ENCODE data around the gene GPC6.
"Not testable (repeated sequence)": the region's sequence is repeated elsewhere in the genome, so short reads cannot be mapped to it uniquely, and the experiment has no call there.

GPC6 gene

GRCh38 chr13:94204946-94205345, 978.3 kb downstream of the GPC6 start:
- DNase-seq (ENCODE audit: low read depth in 2 of 2) = no peak

DNA sequence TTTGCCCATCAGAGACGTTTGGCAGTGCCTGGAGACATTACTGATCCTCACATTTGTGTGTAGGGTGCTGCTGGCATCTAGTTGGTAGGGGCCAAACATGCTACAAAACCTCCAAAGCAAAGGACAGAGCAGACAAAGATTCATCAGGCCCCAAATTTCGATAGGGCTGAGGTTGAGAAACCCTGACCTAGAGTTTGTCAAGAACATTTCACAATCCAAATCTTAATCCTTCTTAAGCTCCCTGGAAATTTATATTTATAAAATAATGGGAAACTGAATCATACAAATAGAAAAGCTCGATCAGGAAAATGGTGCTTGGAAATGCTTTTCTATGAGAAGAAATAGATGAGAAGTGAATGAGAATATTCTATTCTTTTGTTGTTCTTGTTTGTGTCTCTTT, 979.3 kb downstream of the GPC6 start:
- no peak for DNase-seq (ENCODE audit: low read depth in 2 of 2)

DNA sequence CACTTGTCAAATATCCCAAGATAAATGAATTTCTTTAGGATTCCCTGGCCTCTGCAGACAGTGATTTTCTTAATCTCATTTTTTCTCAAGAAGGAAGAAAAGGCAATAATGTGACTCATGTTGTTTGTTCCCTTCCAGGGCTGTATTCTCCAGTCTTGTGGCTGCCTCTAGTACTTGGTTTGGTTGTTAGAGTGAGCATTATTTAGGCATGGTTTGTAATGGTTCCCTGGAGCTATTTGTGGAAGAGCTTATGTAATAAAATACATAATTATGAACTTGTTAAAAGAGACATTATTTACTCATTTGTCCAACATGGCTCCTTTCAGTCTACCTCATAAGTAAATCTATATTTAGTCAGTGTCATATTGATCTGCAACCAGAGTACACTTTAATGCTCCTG, 982.5 kb downstream of the GPC6 start:
- DNase-seq (ENCODE audit: low read depth in 2 of 2) = no peak

- not testable (repeated sequence) for DNase-seq (ENCODE audit: low read depth in 2 of 2)
Observed at GRCh38 chr13:94209913-94210312, 983.3 kb downstream of the GPC6 start.

GRCh38 chr13:94210816-94211215, 984.2 kb downstream of the GPC6 start:
- no peak for DNase-seq (ENCODE audit: low read depth in 2 of 2)

DNA sequence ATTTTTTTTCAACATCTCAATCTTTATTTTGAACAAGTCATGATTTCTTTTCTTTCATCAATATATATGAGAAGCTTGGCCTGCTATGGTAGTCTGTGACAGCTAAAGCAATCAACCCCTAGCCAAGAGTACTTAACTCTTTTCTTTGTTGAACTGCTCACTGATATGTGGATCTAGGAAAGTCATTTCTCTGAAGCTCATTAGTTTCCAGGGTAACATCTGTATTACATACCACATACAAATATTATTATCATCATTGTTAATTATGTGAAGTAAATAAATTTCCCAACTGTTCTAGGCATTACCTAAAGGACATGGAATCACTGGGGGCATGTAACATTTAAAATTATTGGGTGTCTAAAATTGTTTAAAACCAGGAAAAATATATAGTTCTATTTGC, 985.6 kb downstream of the GPC6 start:
- DNase-seq (ENCODE audit: low read depth in 2 of 2) = no peak

GRCh38 chr13:94214121-94214520, 987.5 kb downstream of the GPC6 start:
- no peak for DNase-seq (ENCODE audit: low read depth in 2 of 2)

DNA sequence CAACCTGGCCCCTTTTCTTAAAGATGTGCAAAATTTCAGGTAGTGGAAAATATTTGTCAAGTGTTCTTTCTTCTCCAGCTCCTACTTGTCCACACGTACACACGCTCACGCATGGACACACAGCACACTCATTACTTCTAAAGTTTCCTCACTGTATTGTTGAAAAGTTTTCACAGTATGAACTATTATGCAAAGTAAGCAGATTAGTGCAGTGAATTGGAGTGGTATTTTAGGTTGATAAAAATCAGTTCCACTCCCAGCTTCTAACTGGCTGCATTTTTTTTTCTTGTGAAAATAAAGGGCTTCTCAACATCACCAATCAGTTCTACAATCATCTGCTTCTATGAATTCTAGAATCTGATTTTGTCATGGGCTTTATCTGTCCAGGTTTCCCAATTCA, 988.4 kb downstream of the GPC6 start:
- no peak for DNase-seq (ENCODE audit: low read depth in 2 of 2)

GRCh38 chr13:94216476-94216875, 989.9 kb downstream of the GPC6 start:
- no peak for DNase-seq (ENCODE audit: low read depth in 2 of 2)

GRCh38 chr13:94217370-94217769, 990.8 kb downstream of the GPC6 start:
- no peak for DNase-seq (ENCODE audit: low read depth in 2 of 2)

DNA sequence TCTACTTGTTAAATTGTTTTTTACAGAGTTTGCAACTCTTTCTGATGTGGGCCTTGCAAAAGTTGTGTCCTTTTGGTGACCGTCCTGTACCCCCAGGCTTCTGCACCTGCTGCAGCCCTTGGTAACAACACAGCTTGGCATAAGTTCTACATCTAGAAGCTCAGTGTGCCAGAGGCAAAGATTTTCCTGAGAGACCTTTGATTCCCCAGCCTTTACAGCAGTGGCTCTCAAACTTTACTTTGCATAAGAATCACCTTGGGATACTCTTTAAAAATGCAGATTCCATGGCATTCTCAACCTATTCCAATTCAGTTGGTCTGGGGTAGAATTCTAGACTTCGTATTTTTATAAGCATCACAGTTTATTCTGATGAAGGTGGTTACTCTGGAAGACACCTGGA, 991.9 kb downstream of the GPC6 start:
- DNase-seq (ENCODE audit: low read depth in 2 of 2) = no peak

DNA sequence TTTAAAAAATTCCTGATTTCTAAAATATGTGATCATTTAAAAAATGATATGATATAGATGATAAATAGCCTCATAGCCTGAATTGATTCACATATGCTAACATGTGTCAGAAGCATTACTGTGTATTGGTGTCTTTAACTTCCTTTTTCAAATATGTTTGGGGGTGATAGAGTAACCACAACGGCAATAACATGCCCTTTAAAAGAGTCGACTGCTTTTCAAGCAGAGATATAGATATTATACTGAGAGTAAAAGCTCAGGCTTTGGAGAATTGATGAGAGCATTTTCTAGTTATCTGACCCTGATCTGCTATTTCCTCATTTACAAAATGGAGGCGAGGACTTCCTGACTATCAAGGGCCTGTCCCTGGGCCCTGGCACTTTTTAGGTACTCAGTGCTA, 992.3 kb downstream of the GPC6 start:
- no peak for DNase-seq (ENCODE audit: low read depth in 2 of 2)

GRCh38 chr13:94224670-94225069, 998.1 kb downstream of the GPC6 start:
- DNase-seq (ENCODE audit: low read depth in 2 of 2) = no peak

- DNase-seq (ENCODE audit: low read depth in 2 of 2) = no peak
Observed at GRCh38 chr13:94227255-94227879, 1000.8 kb downstream of the GPC6 start.

- no peak for DNase-seq (ENCODE audit: low read depth in 2 of 2)
Observed at GRCh38 chr13:94228763-94229162, 1002.2 kb downstream of the GPC6 start.

DNA sequence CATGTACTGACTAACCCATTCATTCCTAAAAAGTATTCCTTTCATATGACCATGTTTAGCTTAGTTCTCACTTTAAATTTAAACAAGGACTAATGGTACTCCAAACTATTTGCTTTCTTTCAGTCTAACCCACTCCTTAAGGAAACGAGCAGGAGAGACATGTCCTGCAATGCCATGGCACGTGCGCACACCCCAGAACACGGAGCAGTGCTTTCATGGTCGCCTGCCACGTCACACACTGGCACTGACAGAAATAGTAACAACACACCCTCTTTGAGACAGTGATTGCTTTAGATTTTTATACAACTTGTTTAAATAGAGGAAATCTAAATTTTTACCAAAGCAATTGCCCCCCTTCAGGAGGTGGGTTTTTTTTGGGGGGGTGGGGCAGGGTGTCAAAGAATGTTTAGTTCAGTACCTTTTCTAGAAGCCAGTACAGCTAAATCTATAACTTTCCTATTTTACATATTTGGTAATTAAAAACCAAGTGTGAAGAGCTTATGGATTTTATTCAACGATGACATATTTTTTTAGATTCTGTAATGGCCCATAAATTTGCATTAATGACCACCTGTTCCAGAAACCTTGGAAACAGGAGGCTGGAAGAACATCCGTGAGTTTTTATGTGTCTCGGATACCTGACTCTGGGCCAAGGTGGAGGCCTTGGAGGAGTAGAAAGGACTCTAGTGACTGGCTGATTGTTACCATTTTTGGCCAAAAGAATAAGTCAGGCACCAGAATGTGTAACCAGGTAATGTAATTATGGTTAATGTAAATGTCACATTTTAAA, 1005.7 kb downstream of the GPC6 start:
- DNase-seq (ENCODE audit: low read depth in 2 of 2) = no peak

DNA sequence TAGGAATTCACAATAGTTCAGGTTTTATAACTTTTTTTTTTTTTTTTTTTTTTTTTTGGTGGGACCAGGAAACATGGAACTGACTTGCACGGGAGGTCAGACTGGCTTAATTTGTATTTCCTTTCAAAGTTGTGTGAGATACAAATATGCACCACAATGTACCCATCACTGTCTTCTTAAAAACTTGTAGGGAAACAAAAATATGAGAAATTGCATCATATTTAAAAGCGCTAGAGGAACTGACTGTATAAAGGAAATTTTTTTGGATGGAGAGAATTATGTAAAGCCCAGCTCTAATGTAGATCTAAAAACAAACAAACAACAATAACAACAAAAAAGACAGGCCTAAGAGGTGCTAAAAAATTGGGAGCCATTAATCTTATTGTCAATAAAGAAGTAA, 1006.3 kb downstream of the GPC6 start:
- no peak for DNase-seq (ENCODE audit: low read depth in 2 of 2)

DNA sequence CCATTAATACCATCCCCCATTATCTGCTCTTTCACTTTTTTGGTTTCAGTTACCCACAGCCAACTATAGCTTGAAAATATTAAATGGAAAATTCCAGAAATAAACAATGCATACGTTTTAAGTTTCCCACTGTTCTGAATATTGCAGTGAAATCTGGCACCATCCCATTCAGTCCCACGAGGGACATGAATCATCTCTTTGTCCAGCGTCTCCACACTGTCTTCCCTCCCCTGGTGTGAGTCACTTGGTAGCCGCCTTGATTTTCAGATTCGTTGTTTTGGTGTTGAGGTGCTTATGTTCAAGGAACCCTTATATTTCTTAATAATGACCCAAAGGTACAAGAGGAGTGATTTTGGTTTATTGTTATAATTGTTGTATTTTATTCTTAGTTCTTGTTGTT, 1006.8 kb downstream of the GPC6 start:
- no peak for DNase-seq (ENCODE audit: low read depth in 2 of 2)

- DNase-seq (ENCODE audit: low read depth in 2 of 2) = no peak
Observed at GRCh38 chr13:94233837-94234236, 1007.2 kb downstream of the GPC6 start.

DNA sequence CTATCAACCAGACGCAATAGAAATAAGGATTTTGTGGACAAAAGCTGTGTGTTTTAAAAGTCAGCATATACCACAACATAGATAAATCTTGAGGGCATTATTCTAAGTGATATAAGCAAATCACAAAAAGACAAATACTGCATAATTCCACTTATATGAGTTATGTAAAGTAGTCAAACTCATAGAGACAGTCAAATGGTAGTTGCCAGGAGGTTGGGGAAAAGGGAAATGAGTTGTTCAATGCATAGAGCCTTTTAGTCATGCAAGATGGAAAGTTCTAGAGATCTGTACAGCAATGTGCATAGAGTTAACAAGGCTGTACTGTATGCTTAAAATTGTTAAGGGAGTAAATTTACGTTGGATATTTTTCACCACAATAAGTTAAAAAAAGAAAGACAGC, 1008.1 kb downstream of the GPC6 start:
- no peak for DNase-seq (ENCODE audit: low read depth in 2 of 2)

DNA sequence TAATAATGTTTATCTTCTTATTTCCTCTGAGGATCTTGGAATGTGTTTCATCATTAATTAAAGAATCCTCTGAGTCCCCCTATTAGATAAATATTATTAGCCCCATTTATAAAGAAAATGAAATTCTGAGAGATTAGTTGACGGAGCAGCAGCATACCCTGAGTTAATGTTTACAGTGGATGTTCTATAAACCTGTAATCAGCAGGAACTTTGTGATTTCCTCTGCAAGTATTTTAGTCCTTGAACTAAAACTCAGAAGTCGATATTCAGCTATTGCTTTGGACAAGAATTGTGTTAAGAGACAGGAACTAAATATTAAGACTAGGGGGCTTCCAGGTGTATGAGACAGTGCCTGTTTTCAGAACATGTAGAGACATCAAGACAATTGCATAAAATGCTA, 1009.5 kb downstream of the GPC6 start:
- DNase-seq (ENCODE audit: low read depth in 2 of 2) = no peak

- DNase-seq (ENCODE audit: low read depth in 2 of 2) = no peak
Observed at GRCh38 chr13:94236872-94237271, 1010.3 kb downstream of the GPC6 start.

DNA sequence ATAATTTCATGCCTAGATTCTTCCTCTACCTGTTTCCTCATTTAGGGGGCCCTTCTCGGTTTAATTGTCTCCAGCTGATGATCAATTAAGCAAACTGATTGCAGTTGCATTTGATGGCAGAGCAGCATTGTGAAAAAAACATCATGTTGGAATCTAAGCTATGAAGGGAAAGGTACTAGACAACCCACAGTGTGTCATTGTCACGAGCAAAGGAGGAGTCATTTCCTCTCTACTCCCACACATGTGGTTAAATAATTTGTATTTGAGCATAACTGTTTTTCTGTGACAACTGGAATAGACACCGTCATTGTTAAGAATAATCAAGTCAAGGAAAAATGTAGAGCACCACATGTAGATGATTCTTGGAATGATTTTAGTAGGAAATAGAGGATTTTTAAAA, 1012.5 kb downstream of the GPC6 start:
- DNase-seq (ENCODE audit: low read depth in 2 of 2) = no peak

GRCh38 chr13:94242554-94242953, 1015.9 kb downstream of the GPC6 start:
- no peak for DNase-seq (ENCODE audit: low read depth in 2 of 2)
